HEK293 (cell line): ENCODE data around the gene VIPR2.

ENCODE experiments used
- CTCF ChIP-seq: fragments of 450-650 bp; formaldehyde crosslinking; IDR thresholded peaks from 2 replicates; pipeline ENCODE4 v1.5.1; 2016; ENCODE audit warnings: missing biosample characterization, missing genetic modification characterization
- ZNF114 ChIP-seq: fragments of 450-650 bp; formaldehyde crosslinking; IDR thresholded peaks from 2 replicates; pipeline ENCODE4 v1.5.0; 2017; ENCODE audit warnings: missing biosample characterization, missing genetic modification characterization
- ZNF133 ChIP-seq: fragments of 450-650 bp; formaldehyde crosslinking; IDR thresholded peaks from 2 replicates; pipeline ENCODE4 v1.5.1; 2016; ENCODE audit warnings: missing biosample characterization, missing genetic modification characterization
- ZNF146 ChIP-seq: fragments of 450-650 bp; formaldehyde crosslinking; IDR thresholded peaks from 2 replicates; pipeline ENCODE4 v1.5.1; 2016; ENCODE audit warnings: missing biosample characterization, missing genetic modification characterization
- ZNF18 ChIP-seq: fragments of 450-650 bp; formaldehyde crosslinking; IDR thresholded peaks from 2 replicates; pipeline ENCODE4 v1.5.1; 2016; ENCODE audit warnings: missing biosample characterization, missing genetic modification characterization
- ZNF274 ChIP-seq, 2 experiments: fragments of 200-500 bp in 1 of 2; fragments of 450-650 bp in 1 of 2; sonication (Bioruptor generic) in 1 of 2; formaldehyde crosslinking in 1 of 2; IDR thresholded peaks; 2 replicates each; pipeline versions ENCODE4 v1.5.1 to v1.6.1; 2014 to 2016; ENCODE audit warnings: borderline replicate concordance in 1 of 2, inconsistent platforms in 1 of 2, low read length in 1 of 2, missing biosample characterization in 1 of 2, missing genetic modification characterization in 1 of 2
- ZNF501 ChIP-seq: fragments of 450-650 bp; formaldehyde crosslinking; IDR thresholded peaks from 2 replicates; pipeline ENCODE4 v1.5.1; 2016; ENCODE audit warnings: missing biosample characterization, missing genetic modification characterization
- ZSCAN18 ChIP-seq: fragments of 450-650 bp; formaldehyde crosslinking; IDR thresholded peaks from 2 replicates; pipeline ENCODE4 v1.5.1; 2016; ENCODE audit warnings: missing biosample characterization, missing genetic modification characterization

GRCh38 chr7:159125104-159125954 is 19.3 kb downstream of the VIPR2 start:
- no peak for TF ChIP-seq ZNF501 (tag by site-specific recombination)
- no peak for TF ChIP-seq ZNF274 (IDR thresholded peaks at IDR 0.05; ENCODE audit: low read length)
- no peak for TF ChIP-seq ZNF274 (tag by site-specific recombination; IDR thresholded peaks at IDR 0.05; ENCODE audit: borderline replicate concordance)
- no peak for TF ChIP-seq CTCF
- no peak for TF ChIP-seq ZNF146 (tag by site-specific recombination)
- TF ChIP-seq ZNF18: no peak
- no peak for TF ChIP-seq ZSCAN18 (tag by site-specific recombination)
- TF ChIP-seq ZNF133: no peak
- TF ChIP-seq ZNF114 (tag by site-specific recombination): no peak
